NCI-H69 (cell line): ENCODE measurements around the gene TMEM266.

Experiments used
- DNase-seq: peaks from one replicate; lab custom pipeline; 2025; lab: John Stamatoyannopoulos, UW

Gene TMEM266

DNA sequence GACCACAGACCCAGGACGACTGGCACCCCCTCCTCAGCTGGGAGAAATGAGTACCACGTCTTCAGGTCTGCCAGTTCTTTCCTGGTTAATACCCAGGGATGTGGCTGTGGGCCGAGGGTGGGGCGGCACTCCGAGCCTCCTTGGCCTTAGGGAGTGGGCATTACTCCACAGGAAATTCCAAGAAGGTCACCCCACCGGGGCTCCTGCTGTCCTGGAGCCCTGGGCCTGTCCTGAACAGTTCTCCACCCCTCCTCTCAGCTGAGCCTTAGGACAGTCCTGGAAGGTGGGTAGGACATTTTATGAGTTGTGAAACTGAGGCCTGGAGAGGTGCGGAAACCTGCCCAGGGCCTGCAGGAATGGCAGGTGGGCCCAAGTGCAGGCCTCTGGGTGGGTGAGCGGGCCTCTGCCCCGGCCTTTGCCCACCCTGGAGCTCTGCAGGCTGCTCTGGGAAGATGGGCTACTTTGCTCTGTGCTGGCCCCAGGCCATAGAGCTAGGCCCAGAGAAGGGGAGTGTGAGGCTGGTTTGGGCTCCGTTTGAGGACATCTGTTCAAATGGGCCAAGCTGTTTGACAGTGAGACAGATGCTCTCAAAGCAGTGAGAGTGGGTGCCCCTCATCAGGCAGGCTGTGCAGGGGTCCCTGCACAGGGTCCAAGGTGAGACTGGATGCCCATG, 103.1 kb downstream of the TMEM266 start:
- DNase-seq = no peak

DNA sequence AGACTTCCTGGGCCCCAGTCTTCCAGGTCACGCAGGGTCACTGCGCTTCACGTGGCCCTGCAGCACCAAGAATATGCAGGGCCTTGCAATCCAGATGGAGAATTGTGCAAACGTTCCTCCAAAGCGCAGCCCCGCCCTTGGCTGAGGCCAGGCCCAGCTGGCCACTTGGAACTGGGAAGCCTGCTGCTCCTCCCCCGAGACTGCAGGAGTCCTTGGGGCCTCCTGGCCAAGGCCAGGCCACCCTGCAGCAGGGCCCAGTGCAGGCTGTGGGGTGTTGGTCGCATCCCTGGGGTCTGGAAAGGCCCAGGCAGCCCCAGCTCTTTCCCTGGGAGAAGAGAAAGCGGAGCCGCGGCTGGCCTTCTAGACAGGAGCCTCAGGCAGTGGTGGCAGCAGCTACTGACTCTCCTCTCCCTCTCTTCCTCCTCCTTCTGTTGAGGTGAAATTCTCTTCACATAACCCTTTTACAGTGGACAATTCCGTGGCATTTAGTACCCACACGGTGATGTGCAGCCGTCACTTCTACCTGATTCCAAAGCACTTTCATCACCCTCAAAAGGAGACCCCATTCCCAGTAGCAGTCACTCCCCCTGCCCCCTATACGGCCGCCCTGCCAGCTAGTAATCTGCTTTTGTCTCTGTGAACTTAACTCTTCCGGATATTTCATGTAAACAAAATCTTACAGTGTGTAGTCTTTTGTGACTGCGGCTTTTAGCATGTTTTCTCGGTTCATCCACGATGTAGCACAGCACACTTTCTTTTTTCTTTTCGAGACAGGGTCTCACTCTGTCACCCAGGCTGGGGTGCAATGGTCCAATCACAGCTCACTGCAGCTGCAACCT, 103.9 kb downstream of the TMEM266 start:
- peak; percentile 11 for DNase-seq

DNA sequence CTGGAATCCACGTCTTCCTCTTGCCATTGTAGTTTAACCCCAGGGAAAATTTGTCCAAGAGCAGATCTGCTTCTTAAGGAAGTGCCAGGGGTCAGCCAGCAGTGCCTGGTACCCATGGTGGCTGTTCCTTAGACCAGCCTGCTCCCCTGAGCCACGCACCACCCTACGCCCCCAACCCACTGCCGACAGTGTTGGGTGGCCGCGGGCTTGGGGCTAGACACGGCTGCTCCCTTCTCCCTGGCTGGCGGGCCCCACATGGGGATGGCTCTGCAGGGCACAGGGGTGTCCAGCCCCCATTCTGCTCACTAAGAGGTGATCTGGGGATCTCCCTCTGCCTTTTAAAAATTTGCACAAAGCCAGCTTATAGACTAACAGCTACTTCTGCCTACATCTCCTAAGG, 104.8 kb downstream of the TMEM266 start:
- no peak for DNase-seq

DNA sequence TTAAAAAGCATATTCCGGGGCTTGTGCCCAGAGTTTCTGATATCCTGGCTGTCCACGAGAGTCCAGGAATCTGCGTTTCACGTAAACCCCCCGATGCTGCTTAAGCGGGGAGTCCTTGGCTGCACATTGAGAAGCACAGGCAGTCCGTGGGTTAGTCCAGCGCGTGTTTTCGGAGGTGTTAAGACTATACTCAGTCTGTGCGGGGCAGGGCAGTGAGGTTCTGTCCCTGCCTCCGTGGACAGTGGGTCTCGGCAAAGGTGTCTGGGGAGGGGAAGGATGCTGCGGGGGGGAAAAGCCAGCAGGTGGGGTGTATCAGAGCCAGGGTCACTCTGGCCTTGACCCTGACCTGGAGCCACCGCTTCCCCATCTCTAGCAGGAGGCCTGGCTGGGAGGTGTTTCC, 106.2 kb downstream of the TMEM266 start:
- no peak for DNase-seq

DNA sequence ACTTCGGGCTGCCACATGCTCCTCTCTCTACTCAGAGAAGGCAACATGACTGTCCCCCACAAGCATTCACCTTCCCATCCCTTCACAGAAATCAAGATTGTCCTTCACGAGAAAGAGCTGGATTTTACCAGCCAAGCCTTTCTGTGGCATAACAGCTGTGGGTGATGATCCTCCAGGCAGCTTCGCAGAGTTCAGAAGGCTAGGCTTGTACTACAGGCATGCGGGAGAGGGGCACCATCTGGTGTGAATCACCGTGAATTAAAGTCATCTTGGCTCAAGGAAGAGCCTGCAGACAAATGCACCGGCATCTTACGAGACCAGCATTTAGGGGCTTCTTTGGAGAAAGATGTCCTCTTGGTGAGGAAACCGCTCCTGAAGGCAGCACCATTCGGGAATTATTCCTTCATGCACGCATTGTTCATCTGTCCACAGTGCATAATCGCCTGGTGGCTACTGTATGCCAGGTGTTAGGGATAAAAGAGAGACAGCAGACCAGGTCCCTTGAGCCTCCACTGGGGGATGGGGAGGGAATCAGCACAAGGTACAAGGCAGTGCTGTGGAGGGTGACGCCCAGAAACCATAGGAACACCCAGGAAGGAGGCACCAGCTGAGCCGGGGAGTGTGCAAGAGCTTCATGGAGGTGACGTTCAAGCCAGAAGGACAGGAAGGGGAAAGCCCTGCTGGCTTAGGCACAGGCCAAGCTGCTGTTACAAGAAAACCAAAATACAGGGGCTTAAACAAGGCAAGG, 108.6 kb downstream of the TMEM266 start:
- DNase-seq = peak; percentile 42

DNA sequence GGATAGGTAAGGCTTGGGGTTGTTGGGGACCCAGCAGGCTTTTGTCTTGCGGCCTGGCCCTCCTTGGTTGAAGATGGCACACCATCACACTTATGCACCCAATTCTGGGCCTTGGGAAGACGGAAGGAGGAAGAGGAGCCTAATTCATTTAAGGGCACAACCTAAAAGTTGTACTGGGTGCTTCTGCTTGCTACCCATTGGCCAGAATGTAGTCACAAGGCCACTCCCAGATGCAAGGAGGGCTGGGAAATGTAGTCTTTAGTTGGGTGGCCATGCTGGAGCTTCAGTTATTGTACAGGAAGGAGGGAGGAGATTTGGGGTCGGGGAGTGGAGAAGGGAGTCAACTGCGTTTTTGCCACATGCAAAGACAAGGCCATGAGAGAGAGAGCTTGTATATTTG, 109.2 kb downstream of the TMEM266 start:
- DNase-seq = no peak

DNA sequence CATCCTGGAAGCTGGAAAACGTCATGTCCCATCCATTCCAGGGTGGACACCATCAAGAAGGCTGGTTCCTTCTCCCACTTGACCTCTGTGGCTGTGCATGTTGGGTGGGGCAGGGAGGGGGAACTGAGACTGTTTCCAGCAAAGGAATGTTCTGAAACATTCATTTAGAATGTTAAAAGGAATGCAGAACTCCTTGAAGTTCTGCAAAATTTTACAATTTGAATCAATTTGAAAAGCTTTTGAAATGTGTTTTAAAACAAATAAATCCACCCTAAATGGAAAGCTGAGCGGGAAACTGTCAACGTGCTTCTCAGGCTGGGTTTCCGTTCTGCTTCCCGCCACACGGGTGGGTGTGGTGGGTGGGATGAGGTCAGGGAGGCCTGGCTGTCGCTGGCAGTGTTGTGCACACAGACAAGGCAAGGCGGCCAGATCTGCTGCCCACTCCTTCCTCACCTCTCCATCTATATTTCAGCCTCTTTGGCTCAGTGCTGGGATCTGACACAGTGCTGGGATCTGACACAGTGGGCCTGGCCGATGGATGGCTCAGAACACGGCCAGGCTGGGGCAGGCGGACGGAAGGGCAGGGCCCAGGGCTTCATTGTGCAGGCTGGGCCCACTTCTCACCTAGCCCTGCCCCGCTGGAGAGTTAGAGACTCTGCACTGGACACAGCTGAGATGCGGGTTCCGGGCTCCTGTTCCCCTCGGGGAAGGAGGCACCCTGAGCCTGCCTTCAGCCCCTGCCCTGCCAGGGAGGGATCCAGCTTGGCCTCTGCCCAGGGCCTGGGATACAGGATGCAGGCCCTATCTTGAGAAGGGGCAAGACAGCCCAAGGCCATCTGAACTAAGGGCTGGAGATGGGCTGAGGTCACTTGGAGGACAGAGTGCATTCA, 110.4 kb downstream of the TMEM266 start:
- DNase-seq = no peak

DNA sequence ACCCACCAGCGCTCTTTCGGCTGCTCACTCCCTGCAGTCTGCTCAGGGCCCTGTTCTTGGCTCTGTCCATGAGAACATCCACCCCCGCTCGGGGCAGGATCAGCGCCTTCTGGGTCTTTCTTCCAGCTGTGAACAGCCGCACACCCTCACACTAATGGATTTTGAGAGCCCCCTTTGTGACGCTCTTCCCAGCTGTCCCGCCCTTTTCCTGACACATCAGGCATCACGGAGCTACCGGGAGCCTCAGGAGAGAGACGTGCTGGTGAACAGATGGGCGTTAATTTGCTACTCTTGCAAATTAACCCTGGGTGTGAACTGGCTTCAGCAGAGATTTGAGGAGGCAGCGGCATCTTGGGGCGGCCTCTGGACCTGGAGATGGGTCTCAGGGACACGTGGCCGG, 113.0 kb downstream of the TMEM266 start:
- peak; percentile 50 for DNase-seq

DNA sequence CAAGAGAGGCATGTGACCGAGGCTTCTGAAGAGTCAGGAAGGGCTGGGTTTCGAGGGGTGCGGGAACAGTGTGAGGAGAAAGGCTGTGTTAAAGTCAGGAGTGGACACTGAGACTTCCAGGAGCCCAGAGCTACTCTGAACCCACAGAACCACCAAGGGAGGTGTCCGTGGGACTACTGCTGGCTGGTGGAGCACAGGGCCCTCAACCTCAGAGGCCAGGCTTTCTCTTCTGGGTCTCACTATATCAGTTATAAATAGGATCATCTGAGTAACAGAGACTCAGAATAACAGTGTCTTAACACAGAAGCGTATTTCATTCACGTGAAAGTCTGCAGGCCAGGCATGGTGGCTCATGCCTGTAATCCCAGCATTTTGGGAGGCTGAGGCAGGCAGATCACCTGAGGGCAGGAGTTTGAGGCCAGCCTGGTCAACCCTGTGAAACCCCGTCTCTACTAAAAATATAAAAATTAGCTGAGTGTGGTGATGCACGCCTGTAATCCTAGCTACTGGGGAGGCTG, 113.6 kb downstream of the TMEM266 start:
- DNase-seq = no peak

DNA sequence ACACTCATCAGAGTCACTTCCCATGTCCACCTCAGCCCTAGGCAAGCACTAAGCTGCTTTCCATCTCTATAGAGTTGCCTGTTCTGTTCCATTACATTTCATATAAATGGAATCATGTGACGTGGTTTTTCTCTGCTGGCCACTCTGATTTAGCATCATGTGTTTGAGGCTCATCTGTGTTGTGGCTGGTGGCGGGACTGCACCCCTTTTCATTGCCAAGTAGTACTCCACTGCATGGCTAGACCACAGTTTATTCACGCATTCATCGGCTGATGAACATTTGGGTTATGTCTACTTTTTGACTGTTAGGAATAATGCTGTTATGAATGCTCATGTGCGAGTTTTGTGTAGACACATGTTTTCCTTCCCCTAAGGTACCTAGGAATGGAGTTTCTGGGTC, 114.9 kb downstream of the TMEM266 start:
- no peak for DNase-seq

DNA sequence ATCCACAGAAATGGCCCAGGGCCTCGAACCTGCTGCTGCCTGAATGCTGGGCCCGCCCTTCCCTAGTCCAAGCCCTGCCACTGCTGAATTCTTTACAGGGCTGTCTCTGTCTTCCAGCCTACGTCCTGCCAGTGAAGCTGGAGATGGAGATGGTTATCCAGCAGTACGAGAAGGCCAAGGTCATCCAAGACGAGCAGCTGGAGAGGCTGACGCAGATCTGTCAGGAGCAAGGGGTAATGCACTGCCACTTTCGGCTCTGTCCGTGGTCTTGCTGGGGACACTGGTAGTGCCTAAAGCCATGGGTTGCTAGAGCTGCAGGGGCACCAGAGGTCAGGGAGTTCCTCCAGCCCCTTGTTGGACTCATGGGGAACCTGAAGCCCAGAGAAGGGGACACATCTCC, 115.7 kb downstream of the TMEM266 start:
- DNase-seq = no peak

DNA sequence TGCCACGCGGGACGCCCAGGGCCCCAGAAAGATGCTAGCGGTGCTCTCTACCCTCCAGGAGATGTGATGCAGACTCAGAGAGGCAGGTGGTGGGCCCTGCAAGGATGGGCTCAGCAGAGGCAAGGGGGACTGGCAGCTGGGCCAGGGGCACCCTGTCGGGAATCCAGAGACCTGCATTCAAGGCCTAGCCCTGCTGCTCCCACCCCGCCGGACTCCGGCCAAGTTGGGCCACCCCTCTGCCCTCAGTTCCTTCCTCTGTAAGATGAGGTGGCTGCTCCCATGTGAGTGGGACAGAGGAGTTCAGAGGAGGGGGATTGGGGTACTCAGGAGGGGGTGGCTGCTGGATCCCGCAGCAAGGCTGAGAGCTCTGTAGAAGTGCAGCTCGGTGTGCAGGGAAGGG, 116.3 kb downstream of the TMEM266 start:
- DNase-seq = no peak

DNA sequence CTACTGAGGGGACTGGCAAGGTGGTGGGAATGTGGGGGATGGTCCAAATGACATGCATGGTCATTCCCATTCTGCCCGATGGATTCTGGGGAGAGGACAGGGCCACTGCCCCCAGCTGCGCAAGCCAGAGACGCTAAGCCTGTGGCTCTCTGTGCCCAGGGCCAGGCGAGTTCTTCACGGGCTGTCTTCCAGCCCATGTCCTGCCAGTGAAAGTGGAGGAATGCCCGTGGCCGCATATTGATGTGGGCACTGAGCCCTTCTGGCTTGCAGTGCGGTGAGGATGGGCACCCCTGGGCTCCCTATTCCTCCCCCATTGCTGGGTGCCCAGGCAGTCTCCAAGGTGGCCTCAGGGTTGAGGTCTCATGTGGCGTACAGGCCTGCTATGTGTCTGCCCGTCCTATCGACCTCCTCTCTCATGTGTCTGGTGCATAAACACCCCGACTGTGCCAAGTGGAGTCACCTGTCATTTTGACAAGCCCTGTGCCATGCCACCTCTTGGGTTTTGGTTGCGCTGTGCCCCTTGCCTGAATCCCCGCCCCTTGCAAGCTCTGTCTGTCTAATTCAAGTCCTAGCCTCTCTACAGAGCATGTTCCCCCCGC, 116.8 kb downstream of the TMEM266 start:
- DNase-seq = no peak

DNA sequence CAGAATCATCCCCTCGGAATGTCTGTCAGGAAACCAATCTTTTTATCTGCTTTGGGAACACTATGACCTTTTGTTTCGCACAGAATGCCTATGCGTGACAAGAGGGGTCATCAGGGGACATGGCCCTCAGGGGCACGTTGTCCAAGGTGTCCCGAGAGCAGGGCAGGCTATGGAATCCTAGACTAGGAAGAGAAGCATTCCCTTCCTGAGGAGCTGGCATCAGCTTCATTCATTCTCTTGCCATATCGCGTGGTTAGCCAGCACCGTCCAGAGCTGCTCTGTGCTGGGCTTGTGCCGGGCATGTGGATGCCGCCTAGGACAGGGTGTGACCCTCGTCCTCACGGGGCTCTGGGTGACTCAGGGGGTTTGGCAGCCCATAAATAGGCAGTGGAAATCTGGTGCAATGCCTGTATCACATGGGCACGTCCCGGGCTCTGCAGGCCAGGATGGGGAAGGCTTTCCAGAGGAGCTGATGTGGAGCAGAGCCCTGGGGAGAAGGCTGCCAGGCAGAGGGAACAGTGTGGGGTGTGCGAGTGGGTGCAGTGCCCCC, 117.8 kb downstream of the TMEM266 start:
- no peak for DNase-seq

DNA sequence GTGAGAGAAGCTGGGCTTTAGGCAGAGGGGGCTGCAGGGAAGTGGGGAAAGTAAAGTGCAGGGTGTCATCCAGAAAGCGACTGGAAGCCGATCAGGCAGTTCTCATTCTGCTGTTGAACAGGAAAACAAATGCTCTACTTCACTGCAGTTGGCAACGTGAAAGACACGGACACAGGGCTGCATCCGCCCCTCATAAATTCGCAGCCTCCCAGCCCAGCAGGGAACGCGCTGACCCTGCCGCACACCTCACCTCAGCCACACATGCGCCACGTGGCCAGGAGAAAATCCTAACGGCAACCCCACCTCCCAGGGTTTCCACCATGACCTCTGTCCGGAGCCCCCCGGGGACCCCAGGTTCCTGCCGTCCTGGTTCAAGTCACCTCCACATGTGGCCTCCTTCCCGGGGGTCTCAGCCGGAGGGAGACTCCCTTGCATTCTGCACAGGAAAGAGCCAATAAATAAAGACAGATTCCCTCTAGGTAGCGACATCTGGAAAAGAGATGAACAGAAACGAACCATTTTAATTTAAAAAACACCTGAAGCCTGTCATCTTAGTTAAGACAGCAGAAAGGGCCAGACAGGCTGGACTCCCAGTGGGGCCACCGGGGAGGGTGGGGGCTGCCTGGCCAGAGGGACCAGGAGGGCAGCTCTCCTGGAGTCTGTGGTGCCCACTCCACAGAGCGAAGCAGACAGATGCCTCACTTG, 118.7 kb downstream of the TMEM266 start:
- peak; percentile 41 for DNase-seq

DNA sequence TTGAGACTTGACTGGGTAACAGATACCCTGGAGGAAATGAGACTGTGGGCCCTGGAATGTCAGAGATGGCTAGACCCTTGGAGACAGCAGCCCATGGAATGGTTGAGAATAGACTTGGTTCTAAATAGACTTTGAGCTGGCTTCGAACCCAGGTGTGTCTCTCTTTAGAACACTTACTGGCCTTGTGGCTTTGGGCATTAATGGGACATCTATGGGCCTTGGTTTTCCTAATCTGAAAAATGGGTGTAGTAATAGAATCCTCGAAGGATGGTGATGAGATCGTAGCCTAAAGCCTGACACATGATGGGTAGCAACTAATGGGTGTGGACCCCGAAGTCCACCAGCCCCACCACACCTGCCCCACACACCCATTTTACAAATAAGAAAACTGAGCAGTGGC, 119.2 kb downstream of the TMEM266 start:
- DNase-seq = no peak

DNA sequence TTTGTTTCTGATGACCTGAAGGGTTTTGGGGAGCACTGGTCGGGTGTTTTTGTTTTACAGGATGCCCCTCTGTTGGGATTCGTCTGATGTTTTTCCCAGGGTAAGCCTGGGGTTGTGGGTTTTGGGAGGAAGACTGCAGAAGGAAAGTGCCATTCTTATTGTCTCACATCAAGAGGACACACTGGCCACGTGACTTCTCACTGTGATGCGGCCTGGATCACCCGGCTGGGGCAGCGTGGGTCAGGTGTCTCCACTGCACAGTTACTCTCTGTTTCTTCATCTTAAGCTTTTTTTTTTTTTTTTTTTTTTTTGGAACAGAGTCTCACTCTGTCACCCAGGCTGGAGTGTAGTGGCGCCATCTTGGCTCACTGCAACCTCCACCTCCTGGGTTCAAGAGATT, 120.5 kb downstream of the TMEM266 start:
- no peak for DNase-seq

DNA sequence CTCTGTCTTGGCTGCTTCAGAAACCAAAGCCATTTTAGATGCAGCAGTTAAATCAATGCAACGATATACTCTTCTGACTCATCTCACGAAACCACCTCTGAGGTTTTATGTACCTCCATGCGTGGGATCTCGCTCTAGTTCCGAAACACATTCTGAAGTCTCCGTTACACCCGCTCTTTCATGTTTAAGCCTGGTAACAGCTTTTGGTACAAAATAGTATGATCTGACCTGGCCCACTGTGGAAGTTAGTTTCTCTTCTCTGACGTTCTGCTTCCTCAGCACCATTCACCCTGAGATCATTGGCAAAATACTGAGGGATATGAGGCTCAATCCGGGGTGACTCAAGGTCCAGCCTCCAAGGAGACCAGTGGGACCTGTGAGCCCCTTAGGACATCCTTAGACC, 121.9 kb downstream of the TMEM266 start:
- no peak for DNase-seq

DNA sequence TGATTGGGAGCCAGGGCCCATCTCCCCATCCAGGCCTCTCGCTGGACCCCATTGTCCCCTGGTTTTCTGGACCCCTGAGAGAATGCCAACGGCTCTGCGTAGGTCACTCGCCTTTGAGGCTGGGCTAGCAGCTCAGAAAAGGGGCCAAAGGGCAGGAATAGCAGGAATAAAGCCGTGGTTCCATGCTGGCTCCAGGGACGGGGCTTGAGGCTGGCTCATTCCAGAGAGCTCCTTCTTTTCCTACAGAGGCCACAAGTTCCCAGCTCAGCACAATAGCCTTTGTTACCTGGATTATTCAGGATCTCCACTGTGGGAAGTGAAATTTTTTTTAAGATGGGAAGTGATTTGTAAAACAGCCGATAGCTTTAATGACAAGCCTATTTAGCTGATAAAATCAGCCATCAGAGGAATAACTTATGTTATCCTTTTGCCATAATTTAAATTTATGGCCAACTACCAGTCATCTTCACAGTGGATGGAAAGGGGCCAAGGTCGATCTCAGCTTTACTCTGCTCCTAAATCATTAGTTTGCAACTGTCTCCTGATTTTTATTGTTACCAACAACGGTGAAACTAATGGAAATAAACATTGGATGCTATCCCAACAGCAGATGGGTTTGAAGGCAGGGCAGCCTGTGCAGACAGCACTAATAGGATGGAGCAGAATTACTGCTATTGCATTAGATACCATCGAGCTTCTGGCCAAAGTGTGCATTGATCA, 124.3 kb downstream of the TMEM266 start:
- no peak for DNase-seq

DNA sequence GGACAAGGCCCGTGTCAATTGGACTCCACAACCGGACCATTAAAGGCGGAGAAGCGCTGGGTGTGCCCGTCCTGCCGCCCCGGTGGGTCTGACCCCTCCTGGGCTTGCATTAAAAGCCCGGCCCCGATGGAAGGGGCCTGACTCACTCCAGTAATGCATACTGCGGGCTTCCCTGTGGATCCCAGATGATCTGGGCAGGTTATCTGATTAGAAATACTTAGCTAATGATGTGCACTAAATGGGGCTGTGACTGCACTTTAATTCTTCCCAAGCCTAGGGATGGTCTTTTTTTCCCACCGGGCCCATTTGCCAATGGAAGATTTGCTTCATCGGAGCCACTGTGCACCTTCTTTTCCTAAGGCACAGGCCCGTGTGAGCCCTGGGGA, 124.9 kb downstream of the TMEM266 start:
- no peak for DNase-seq
